Memory B cell (primary cell): ENCODE measurements around the gene PDE4D.
A peak's percentile ranks its signal among the peaks of the same experiment; 100 is the strongest.

Experiments used
- ATAC-seq: fragments of 150-1000 bp; cut with Tn5 transposase; 2 replicates; pipeline ENCODE4 v1.10.0; 2021; ENCODE audit warnings: low read depth, mild to moderate bottlenecking, moderate library complexity
- DNase-seq, 2 donors: peaks; one replicate each; pipeline ENCODE4 v3.0.0; 2022; ENCODE audit warnings: low spot score in 2 of 2
- H3K27ac Mint-ChIP-seq: one replicate; pipeline ENCODE4 v1.8.0; 2022; ENCODE audit warnings: mild to moderate bottlenecking, moderate library complexity, mixed read lengths
- H3K27me3 Mint-ChIP-seq: one replicate; pipeline ENCODE4 v1.8.0; 2022; ENCODE audit warnings: mixed read lengths
- H3K36me3 Mint-ChIP-seq: one replicate; pipeline ENCODE4 v1.8.0; 2022; ENCODE audit warnings: mild to moderate bottlenecking, mixed read lengths
- H3K4me1 Mint-ChIP-seq: one replicate; pipeline ENCODE4 v1.8.0; 2022; ENCODE audit warnings: mixed read lengths
- H3K4me3 Mint-ChIP-seq: one replicate; pipeline ENCODE4 v1.8.0; 2022; ENCODE audit warnings: mild to moderate bottlenecking, moderate library complexity, mixed read lengths
- H3K9me3 Mint-ChIP-seq: one replicate; pipeline ENCODE4 v1.8.0; 2022; ENCODE audit warnings: mixed read lengths

The PDE4D gene

GRCh38 chr5:59143926-59144333, 749.6 kb downstream of the PDE4D start:
- H3K4me3 Mint-ChIP-seq: no peak overlapping the region
- no peaks in the 10 kb centered on the region for H3K9me3 Mint-ChIP-seq
- H3K27ac Mint-ChIP-seq: no peak overlapping the region
- H3K4me1 Mint-ChIP-seq: no peaks in the 10 kb centered on the region
- peak; percentile 31 for ATAC-seq
- no peaks in the 10 kb centered on the region for H3K27me3 Mint-ChIP-seq
- no peaks in the 10 kb centered on the region for H3K36me3 Mint-ChIP-seq
- no peak for DNase-seq

- H3K27ac Mint-ChIP-seq: no peak overlapping the region
- H3K4me1 Mint-ChIP-seq: no peaks in the 10 kb centered on the region
These were observed 750.6 kb downstream of the PDE4D start for GRCh38 chr5:59142927-59143326.

GRCh38 chr5:59142138-59142537, 751.4 kb downstream of the PDE4D start:
- DNase-seq (no peak), ATAC-seq (no peak)
- Mint-ChIP-seq H3K27ac (no peak overlapping the region), H3K36me3 (no peaks in the 10 kb centered on the region), H3K4me1 (no peaks in the 10 kb centered on the region), H3K27me3 (no peaks in the 10 kb centered on the region), H3K4me3 (no peak overlapping the region), H3K9me3 (no peaks in the 10 kb centered on the region)

More at GRCh38 chr5:59142927-59143326, 750.6 kb downstream of the PDE4D start:
- Mint-ChIP-seq H3K4me3 (no peak overlapping the region), H3K27me3 (no peaks in the 10 kb centered on the region), H3K9me3 (no peaks in the 10 kb centered on the region), H3K36me3 (no peaks in the 10 kb centered on the region)
- no peak for DNase-seq
- no peak for ATAC-seq

GRCh38 chr5:59140133-59140532, 753.4 kb downstream of the PDE4D start:
- H3K27me3 Mint-ChIP-seq: no peaks in the 10 kb centered on the region
- DNase-seq (no peak), ATAC-seq (no peak)
- H3K4me1 Mint-ChIP-seq: no peaks in the 10 kb centered on the region
- H3K36me3 Mint-ChIP-seq: no peaks in the 10 kb centered on the region
- no peaks in the 10 kb centered on the region for H3K9me3 Mint-ChIP-seq
- H3K27ac Mint-ChIP-seq: no peak overlapping the region
- no peak overlapping the region for H3K4me3 Mint-ChIP-seq

GRCh38 chr5:59139695-59140094, 753.8 kb downstream of the PDE4D start:
- Mint-ChIP-seq H3K9me3 (no peaks in the 10 kb centered on the region), H3K27ac (no peak overlapping the region), H3K4me1 (no peaks in the 10 kb centered on the region), H3K36me3 (no peaks in the 10 kb centered on the region), H3K4me3 (no peak overlapping the region), H3K27me3 (no peaks in the 10 kb centered on the region)
- no peak for ATAC-seq
- no peak for DNase-seq

GRCh38 chr5:59138509-59138908, 755.0 kb downstream of the PDE4D start:
- Mint-ChIP-seq H3K4me1 (peaks cover 2% of the 10 kb centered on the region), H3K27ac (no peak overlapping the region), H3K36me3 (no peaks in the 10 kb centered on the region), H3K9me3 (no peaks in the 10 kb centered on the region), H3K27me3 (no peaks in the 10 kb centered on the region), H3K4me3 (no peak overlapping the region)
- no peak for ATAC-seq
- no peak for DNase-seq

- H3K4me3 Mint-ChIP-seq: no peak overlapping the region
- no peaks in the 10 kb centered on the region for H3K36me3 Mint-ChIP-seq
- peaks cover 2% of the 10 kb centered on the region for H3K4me1 Mint-ChIP-seq
- no peak for ATAC-seq
- H3K27me3 Mint-ChIP-seq: no peaks in the 10 kb centered on the region
- DNase-seq: no peak
- no peak overlapping the region for H3K27ac Mint-ChIP-seq
- H3K9me3 Mint-ChIP-seq: no peaks in the 10 kb centered on the region
These were observed 755.7 kb downstream of the PDE4D start for GRCh38 chr5:59137846-59138245.

GRCh38 chr5:59136549-59136948, 757.0 kb downstream of the PDE4D start:
- ATAC-seq (no peak), DNase-seq (no peak)
- H3K27me3 Mint-ChIP-seq: no peaks in the 10 kb centered on the region
- H3K4me1 Mint-ChIP-seq: peaks cover 2% of the 10 kb centered on the region
- no peak overlapping the region for H3K27ac Mint-ChIP-seq
- no peaks in the 10 kb centered on the region for H3K9me3 Mint-ChIP-seq
- no peak overlapping the region for H3K4me3 Mint-ChIP-seq
- H3K36me3 Mint-ChIP-seq: no peaks in the 10 kb centered on the region

GRCh38 chr5:59134471-59135163, 758.9 kb downstream of the PDE4D start:
- ATAC-seq (no peak), DNase-seq (no peak)
- no peaks in the 10 kb centered on the region for H3K9me3 Mint-ChIP-seq
- H3K36me3 Mint-ChIP-seq: no peaks in the 10 kb centered on the region
- no peak overlapping the region for H3K27ac Mint-ChIP-seq
- H3K4me3 Mint-ChIP-seq: no peak overlapping the region
- peaks cover 2% of the 10 kb centered on the region for H3K4me1 Mint-ChIP-seq
- H3K27me3 Mint-ChIP-seq: no peaks in the 10 kb centered on the region

GRCh38 chr5:59133764-59134261, 759.7 kb downstream of the PDE4D start:
- Mint-ChIP-seq H3K27me3 (no peaks in the 10 kb centered on the region), H3K36me3 (no peaks in the 10 kb centered on the region), H3K4me1 (peaks cover 2% of the 10 kb centered on the region), H3K4me3 (no peak overlapping the region), H3K27ac (no peak overlapping the region), H3K9me3 (no peaks in the 10 kb centered on the region)
- no peak for ATAC-seq
- DNase-seq: no peak

GRCh38 chr5:59132131-59132530, 761.4 kb downstream of the PDE4D start:
- Mint-ChIP-seq H3K4me3 (no peak overlapping the region), H3K36me3 (no peaks in the 10 kb centered on the region), H3K27me3 (no peaks in the 10 kb centered on the region), H3K9me3 (no peaks in the 10 kb centered on the region), H3K4me1 (peaks cover 5% of the 10 kb centered on the region), H3K27ac (no peak overlapping the region)
- DNase-seq (no peak), ATAC-seq (no peak)

- no peaks in the 10 kb centered on the region for H3K36me3 Mint-ChIP-seq
- H3K27me3 Mint-ChIP-seq: no peaks in the 10 kb centered on the region
- H3K4me3 Mint-ChIP-seq: no peak overlapping the region
- H3K9me3 Mint-ChIP-seq: no peaks in the 10 kb centered on the region
- no peak overlapping the region for H3K27ac Mint-ChIP-seq
- ATAC-seq (no peak), DNase-seq (no peak)
- H3K4me1 Mint-ChIP-seq: peaks cover 5% of the 10 kb centered on the region
These were observed 763.1 kb downstream of the PDE4D start for GRCh38 chr5:59130431-59130830.

GRCh38 chr5:59128646-59129290, 764.8 kb downstream of the PDE4D start:
- H3K9me3 Mint-ChIP-seq: no peaks in the 10 kb centered on the region
- peaks cover 3% of the 10 kb centered on the region for H3K4me1 Mint-ChIP-seq
- H3K27ac Mint-ChIP-seq: peak overlapping the region; percentile 47
- ATAC-seq: no peak
- H3K36me3 Mint-ChIP-seq: no peaks in the 10 kb centered on the region
- no peak overlapping the region for H3K4me3 Mint-ChIP-seq
- DNase-seq: no peak
- H3K27me3 Mint-ChIP-seq: no peaks in the 10 kb centered on the region

- no peaks in the 10 kb centered on the region for H3K9me3 Mint-ChIP-seq
- H3K27me3 Mint-ChIP-seq: no peaks in the 10 kb centered on the region
- no peak overlapping the region for H3K27ac Mint-ChIP-seq
- no peak overlapping the region for H3K4me3 Mint-ChIP-seq
- ATAC-seq: no peak
- DNase-seq: no peak
- H3K4me1 Mint-ChIP-seq: peaks cover 3% of the 10 kb centered on the region
- no peaks in the 10 kb centered on the region for H3K36me3 Mint-ChIP-seq
These were observed 766.6 kb downstream of the PDE4D start for GRCh38 chr5:59126708-59127573.
